Ovary (tissue), 3 donors: ENCODE measurements around the gene KRTAP3-2.
"Not testable (repeated sequence)": the region's sequence is repeated elsewhere in the genome, so short reads cannot be mapped to it uniquely, and the experiment has no call there.

ENCODE experiments used
- CTCF ChIP-seq, 3 donors: fragments of 450-650 bp in 2 of 3; fragments of 200-600 bp in 1 of 3; IDR thresholded peaks; one replicate each; pipeline versions ENCODE4 v1.5.1 to v1.8.0; 2016 to 2022; ENCODE audit warnings: antibody characterized with exemption in 3 of 3, mild to moderate bottlenecking in 1 of 3
- EP300 ChIP-seq: sonication (generic); formaldehyde crosslinking; IDR thresholded peaks from one replicate; pipeline ENCODE4 v1.6.1; 2017; ENCODE audit warnings: antibody characterized with exemption
- POLR2A ChIP-seq: fragments of 450-650 bp; IDR thresholded peaks from one replicate; pipeline ENCODE4 v1.6.1; 2017; ENCODE audit warnings: antibody characterized with exemption, mild to moderate bottlenecking, moderate library complexity
- donor health status: DM: no; HTN: no; CAD: no.

GRCh38 chr17:40999563-40999962 lies at the start of gene KRTAP3-2:
- TF ChIP-seq POLR2A; CTCF (IDR thresholded peaks at IDR 0.05); EP300: not testable (repeated sequence)
